GM12873 (cell line): ENCODE measurements around the gene FAM120B.

Source experiments
- TF ChIP-seq, protein P1 (sequence below): IDR thresholded peaks from 2 replicates; pipeline ENCODE4 v1.5.1; 2012; ENCODE audit warnings: low read depth, mild to moderate bottlenecking, moderate library complexity, low read length, control low read depth; ENCODE audit not compliant: insufficient read depth; ENCODE audit errors: missing control alignments

Gene FAM120B

GRCh38 chr6:170312876-170313275, 6.3 kb downstream of the FAM120B start:
- TF ChIP-seq, protein P1, sequence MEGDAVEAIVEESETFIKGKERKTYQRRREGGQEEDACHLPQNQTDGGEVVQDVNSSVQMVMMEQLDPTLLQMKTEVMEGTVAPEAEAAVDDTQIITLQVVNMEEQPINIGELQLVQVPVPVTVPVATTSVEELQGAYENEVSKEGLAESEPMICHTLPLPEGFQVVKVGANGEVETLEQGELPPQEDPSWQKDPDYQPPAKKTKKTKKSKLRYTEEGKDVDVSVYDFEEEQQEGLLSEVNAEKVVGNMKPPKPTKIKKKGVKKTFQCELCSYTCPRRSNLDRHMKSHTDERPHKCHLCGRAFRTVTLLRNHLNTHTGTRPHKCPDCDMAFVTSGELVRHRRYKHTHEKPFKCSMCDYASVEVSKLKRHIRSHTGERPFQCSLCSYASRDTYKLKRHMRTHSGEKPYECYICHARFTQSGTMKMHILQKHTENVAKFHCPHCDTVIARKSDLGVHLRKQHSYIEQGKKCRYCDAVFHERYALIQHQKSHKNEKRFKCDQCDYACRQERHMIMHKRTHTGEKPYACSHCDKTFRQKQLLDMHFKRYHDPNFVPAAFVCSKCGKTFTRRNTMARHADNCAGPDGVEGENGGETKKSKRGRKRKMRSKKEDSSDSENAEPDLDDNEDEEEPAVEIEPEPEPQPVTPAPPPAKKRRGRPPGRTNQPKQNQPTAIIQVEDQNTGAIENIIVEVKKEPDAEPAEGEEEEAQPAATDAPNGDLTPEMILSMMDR: no peak

GRCh38 chr6:170313716-170314295, 7.2 kb downstream of the FAM120B start:
- TF ChIP-seq, protein P1: no peak

- TF ChIP-seq, protein P1: no peak
Observed at GRCh38 chr6:170314983-170315382, 8.4 kb downstream of the FAM120B start.

DNA sequence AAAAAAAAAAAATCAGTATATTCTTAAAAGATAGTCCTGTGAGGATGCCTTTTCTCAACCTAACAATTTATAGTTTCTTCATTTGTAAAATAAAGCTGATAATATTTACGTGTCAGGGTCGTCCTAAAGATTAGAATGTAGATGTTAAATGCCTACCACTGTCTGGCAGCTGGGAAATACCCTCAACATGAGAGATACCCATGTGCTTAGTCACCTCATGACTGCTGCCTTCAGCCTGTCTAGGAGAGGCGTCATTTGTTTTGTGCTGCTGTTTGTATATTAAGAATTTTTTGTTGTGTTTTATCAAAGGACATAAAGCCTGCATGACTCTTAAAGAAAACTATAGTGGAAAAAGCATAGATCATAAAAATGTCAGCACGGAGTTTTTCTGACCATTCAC, 9.5 kb downstream of the FAM120B start:
- TF ChIP-seq, protein P1: no peak

GRCh38 chr6:170317076-170317475, 10.5 kb downstream of the FAM120B start:
- TF ChIP-seq, protein P1: no peak

DNA sequence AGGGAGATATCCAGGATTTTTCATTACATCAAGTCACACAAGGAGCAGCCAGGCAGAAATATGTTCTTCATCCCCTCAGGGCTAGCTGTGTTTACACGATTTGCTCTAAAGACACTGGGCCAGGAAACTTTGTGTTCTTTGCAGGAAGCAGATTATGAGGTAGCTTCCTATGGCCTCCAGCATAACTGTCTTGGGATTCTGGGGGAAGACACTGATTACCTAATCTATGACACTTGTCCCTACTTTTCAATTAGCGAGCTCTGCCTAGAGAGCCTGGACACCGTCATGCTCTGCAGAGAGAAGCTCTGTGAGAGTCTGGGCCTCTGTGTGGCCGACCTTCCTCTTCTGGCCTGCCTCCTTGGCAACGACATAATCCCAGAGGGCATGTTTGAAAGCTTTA, 11.2 kb downstream of the FAM120B start:
- TF ChIP-seq, protein P1: no peak

DNA sequence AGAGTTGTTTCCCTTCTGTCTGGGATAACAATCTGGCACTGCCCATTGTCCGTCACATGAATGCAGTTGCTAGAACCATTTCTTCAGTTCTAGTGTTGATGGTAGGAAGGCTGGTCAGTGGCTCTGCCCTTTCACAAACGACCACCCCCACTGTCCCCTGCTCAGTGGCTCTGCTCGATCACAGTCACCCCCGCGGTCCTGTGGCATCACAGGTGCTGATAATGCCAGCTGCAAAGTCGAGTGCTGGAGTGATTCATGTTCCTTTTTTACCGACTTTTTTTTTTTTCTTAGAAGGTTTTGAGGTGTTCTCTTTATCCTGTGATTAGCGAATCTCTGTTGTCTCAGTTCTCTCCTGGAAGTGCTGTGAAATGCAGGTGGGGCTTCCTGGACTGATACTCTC, 22.8 kb downstream of the FAM120B start:
- TF ChIP-seq, protein P1: no peak
